A549 (cell line): ENCODE measurements around the gene TGFBR2. TPM values are rescaled to one million over a fixed set of nuclear protein-coding genes. Genes with fewer than 3 reads are reported as not detected.

ENCODE experiments used
- ATAC-seq, 2 experiments: fragments of 200-7000 bp in 1 of 2; fragments of >200 bp in 1 of 2; cut with Nextera tagmentation in 1 of 2; cut with Tn5 transposase in 1 of 2; 3 replicates each; pipeline versions ENCODE4 v1.8.0 to v1.9.1; 2018 to 2020; ENCODE audit warnings: mild to moderate bottlenecking in 1 of 2, moderate library complexity in 1 of 2
- CTCF ChIA-PET: fragments of 300-600 bp; sonication (Branson Sonifier 250); formaldehyde crosslinking; extraction: SDS; loops from one replicate; lab custom pipeline; 2021; ENCODE audit warnings: antibody characterized with exemption, inconsistent platforms; lab: Yijun Ruan, JAX
- POLR2A ChIA-PET: fragments of 350-600 bp; formaldehyde crosslinking; extraction: SDS; loops from one replicate; lab custom pipeline; 2021; ENCODE audit warnings: antibody characterized with exemption, inconsistent platforms; lab: Yijun Ruan, JAX
- DNase-seq, 2 experiments: peaks; one replicate each; pipeline versions ENCODE4 v3.0.0 to v3.0.0-alpha.2; 2011 to 2016; ENCODE audit warnings: low read depth in 1 of 2, low spot score in 1 of 2
- FAIRE-seq: peaks from 2 replicates; lab custom pipeline; 2011; peaks lifted over from hg19 to GRCh38; lab: Jason Lieb, UNC
- H3K27ac ChIP-seq, 2 experiments: fragments of >200 bp; sonication (Bioruptor Twin); formaldehyde crosslinking; 3 replicates each; pipeline ENCODE4 v1.5.1; 2016 to 2017
- H3K4me1 ChIP-seq: fragments of >200 bp; sonication (Bioruptor Twin); formaldehyde crosslinking; 3 replicates; pipeline ENCODE4 v1.6.1; 2016
- H3K4me2 ChIP-seq: fragments of >200 bp; sonication (Bioruptor Twin); formaldehyde crosslinking; 3 replicates; pipeline ENCODE4 v1.6.1; 2016
- H3K4me3 ChIP-seq: fragments of >200 bp; sonication (Bioruptor Twin); formaldehyde crosslinking; 3 replicates; pipeline ENCODE4 v1.5.1; 2016
- H3K9me3 ChIP-seq: fragments of >200 bp; sonication (Bioruptor Twin); formaldehyde crosslinking; 3 replicates; pipeline ENCODE4 v1.6.1; 2016
- BCL3 ChIP-seq: fragments of >200 bp; sonication (Bioruptor Twin); formaldehyde crosslinking; IDR thresholded peaks from 3 replicates; pipeline ENCODE4 v1.6.1; 2016
- BHLHE40 ChIP-seq: IDR thresholded peaks from 2 replicates; pipeline ENCODE4 v1.6.1; 2012; ENCODE audit warnings: low read depth, low read length, inconsistent platforms
- CBX2 ChIP-seq: fragments of 200-600 bp; sonication (generic); IDR thresholded peaks from 2 replicates; pipeline ENCODE4 v1.6.1; 2016; ENCODE audit warnings: low read depth, mild to moderate bottlenecking, borderline replicate concordance
- CBX8 ChIP-seq: fragments of 200-600 bp; sonication (generic); IDR thresholded peaks from 2 replicates; pipeline ENCODE4 v1.6.1; 2016
- CEBPB ChIP-seq, 2 experiments: fragments of >200 bp in 1 of 2; sonication (Bioruptor Twin) in 1 of 2; formaldehyde crosslinking in 1 of 2; IDR thresholded peaks; 2 replicates each; pipeline ENCODE4 v1.6.1; 2012 to 2016
- CHD4 ChIP-seq: fragments of 200-600 bp; sonication (generic); IDR thresholded peaks from 2 replicates; pipeline ENCODE4 v1.6.1; 2016; ENCODE audit warnings: antibody characterized with exemption, mild to moderate bottlenecking, borderline replicate concordance
- EHF ChIP-seq: fragments of 250-450 bp; sonication (Bioruptor Pico); IDR thresholded peaks from 2 replicates; pipeline ENCODE4 v1.5.0; 2020; ENCODE audit warnings: mild to moderate bottlenecking
- EP300 ChIP-seq, 2 experiments: fragments of >200 bp; sonication (Bioruptor Twin); formaldehyde crosslinking; IDR thresholded peaks; 2 replicates in 1 of 2; 3 replicates in 1 of 2; pipeline ENCODE4 v1.6.1; 2016 to 2017
- FOSL2 ChIP-seq, 2 experiments: fragments of 450-650 bp in 1 of 2; fragments of >200 bp in 1 of 2; sonication (Bioruptor Twin) in 1 of 2; formaldehyde crosslinking; IDR thresholded peaks; 2 replicates each; pipeline versions ENCODE4 v1.5.0 to v1.6.1; 2016 to 2020; ENCODE audit warnings: mild to moderate bottlenecking in 1 of 2, moderate library complexity in 1 of 2
- GATA3 ChIP-seq: IDR thresholded peaks from 2 replicates; pipeline ENCODE4 v1.6.1; 2012; ENCODE audit warnings: borderline replicate concordance
- HOXA7 ChIP-seq: fragments of 250-450 bp; sonication (Bioruptor Pico); IDR thresholded peaks from 2 replicates; pipeline ENCODE4 v1.5.0; 2020; ENCODE audit warnings: mild to moderate bottlenecking, moderate library complexity
- HOXB5 ChIP-seq: fragments of 250-450 bp; sonication (Bioruptor Pico); IDR thresholded peaks from 2 replicates; pipeline ENCODE4 v1.5.0; 2020; ENCODE audit warnings: mild to moderate bottlenecking, moderate library complexity
- KDM1A ChIP-seq: fragments of 200-600 bp; sonication (generic); IDR thresholded peaks from 2 replicates; pipeline ENCODE4 v1.6.1; 2016; ENCODE audit warnings: low read depth, mild to moderate bottlenecking
- KDM5A ChIP-seq: fragments of 200-600 bp; sonication (generic); IDR thresholded peaks from 2 replicates; pipeline ENCODE4 v1.6.1; 2016; ENCODE audit warnings: antibody characterized with exemption, mild to moderate bottlenecking
- MAFK ChIP-seq: fragments of 450-650 bp; IDR thresholded peaks from 2 replicates; pipeline ENCODE4 v1.6.1; 2014; ENCODE audit not compliant: partially characterized antibody
- POLR2A ChIP-seq: IDR thresholded peaks from 2 replicates; pipeline ENCODE4 v1.6.1; 2012; ENCODE audit warnings: mild to moderate bottlenecking, low read length
- RARB ChIP-seq: fragments of 250-450 bp; sonication (Bioruptor Pico); IDR thresholded peaks from 2 replicates; pipeline ENCODE4 v1.8.0; 2021; ENCODE audit warnings: mild to moderate bottlenecking, moderate library complexity
- RNF2 ChIP-seq: fragments of 200-600 bp; sonication (generic); IDR thresholded peaks from 2 replicates; pipeline ENCODE4 v1.6.1; 2016; ENCODE audit warnings: low read depth, mild to moderate bottlenecking, antibody characterized with exemption, moderate library complexity, borderline replicate concordance
- TP53 ChIP-seq: fragments of 250-450 bp; sonication (Bioruptor Pico); IDR thresholded peaks from 2 replicates; pipeline ENCODE4 v1.5.0; 2021; ENCODE audit warnings: mild to moderate bottlenecking, moderate library complexity
- ZC3H11A ChIP-seq: fragments of 450-650 bp; IDR thresholded peaks from 2 replicates; pipeline ENCODE4 v1.6.1; 2014; ENCODE audit warnings: antibody characterized with exemption, mild to moderate bottlenecking
- ZFP36 ChIP-seq: fragments of 450-650 bp; IDR thresholded peaks from 2 replicates; pipeline ENCODE4 v1.6.1; 2014; ENCODE audit warnings: borderline replicate concordance; ENCODE audit not compliant: partially characterized antibody
- ZNF302 ChIP-seq: fragments of 250-450 bp; sonication (Bioruptor Pico); IDR thresholded peaks from 2 replicates; pipeline ENCODE4 v1.9.0; 2021; ENCODE audit warnings: inconsistent platforms, mild to moderate bottlenecking, moderate library complexity
- WGBS: methylation state at CpG from one replicate; pipeline ENCODE4 v1.1.6; 2017; ENCODE audit errors: missing lambda C conversion rate; 5-methylcytosine and 5-hydroxymethylcytosine counted together
- polyA plus RNA-seq, 4 experiments: library from polyadenylated mRNA; depleted of rRNA in 3 of 4; stranded (reverse); fragments of >200 nt; fragmentation: RNase III in 1 of 4; extraction: RNeasy Plus Mini Kit Qiagen cat#74134 plus additional on column Dnase treatment in 1 of 4; gene quantifications; 2 replicates in 3 of 4; 3 replicates in 1 of 4; pipeline ENCODE4 v1.2.3, GENCODE V29; 2011 to 2017
- TF ChIP-seq, protein P1 (sequence below): fragments of 250-450 bp; sonication (Bioruptor Pico); IDR thresholded peaks from 2 replicates; pipeline ENCODE4 v1.5.0; 2020; ENCODE audit warnings: low read depth, mild to moderate bottlenecking, moderate library complexity

Gene TGFBR2
- polyA plus RNA-seq, 2 of the 4 experiments (the other 2 are of a cell fraction) = 48.5 to 97.4 TPM

GRCh38 chr3:30597131-30597768 lies 9.2 kb upstream of the TGFBR2 start (continued):
- TF ChIP-seq MAFK (no peak), CEBPB (IDR thresholded peaks at IDR 0.05) (peak; percentile 100)
- TF ChIP-seq, all 56 proteins: peak for 15

- H3K9me3 ChIP-seq = peaks cover 11% of the 10 kb centered on the region
- H3K4me3 ChIP-seq = no peak overlapping the region
- CTCF ChIA-PET = interaction anchor here (1.6 kb wide), 1 partner anchor 95 kb away, joined by 3 read pairs; no protein-coding TSS in a partner anchor
- peak; percentile 57 to 60 for ATAC-seq
- no peak for DNase-seq
- peak overlapping the region; percentile 64 for H3K4me2 ChIP-seq
- FAIRE-seq = no peak
- no peak for TF ChIP-seq FOSL2 (IDR thresholded peaks at IDR 0.05)
- no peak for TF ChIP-seq FOSL2 (CRISPR knock-in tag; IDR thresholded peaks at IDR 0.05)
- TF ChIP-seq EHF (CRISPR knock-in tag) = 0 out of 2 replicates have a peak, but pooled peaks have one; percentile 17
- POLR2A ChIA-PET = interaction anchor here (0.7 to 2.4 kb wide), 2 partner anchors 8 to 36 kb away, joined by 3 to 9 read pairs; partner anchors contain the start of gene TGFBR2
- H3K27ac ChIP-seq = peak overlapping the region; percentile 84 to 89
- H3K4me1 ChIP-seq = peaks cover 34% of the 10 kb centered on the region
Measured at GRCh38 chr3:30597769-30598134, 8.6 kb upstream of the TGFBR2 start.

DNA sequence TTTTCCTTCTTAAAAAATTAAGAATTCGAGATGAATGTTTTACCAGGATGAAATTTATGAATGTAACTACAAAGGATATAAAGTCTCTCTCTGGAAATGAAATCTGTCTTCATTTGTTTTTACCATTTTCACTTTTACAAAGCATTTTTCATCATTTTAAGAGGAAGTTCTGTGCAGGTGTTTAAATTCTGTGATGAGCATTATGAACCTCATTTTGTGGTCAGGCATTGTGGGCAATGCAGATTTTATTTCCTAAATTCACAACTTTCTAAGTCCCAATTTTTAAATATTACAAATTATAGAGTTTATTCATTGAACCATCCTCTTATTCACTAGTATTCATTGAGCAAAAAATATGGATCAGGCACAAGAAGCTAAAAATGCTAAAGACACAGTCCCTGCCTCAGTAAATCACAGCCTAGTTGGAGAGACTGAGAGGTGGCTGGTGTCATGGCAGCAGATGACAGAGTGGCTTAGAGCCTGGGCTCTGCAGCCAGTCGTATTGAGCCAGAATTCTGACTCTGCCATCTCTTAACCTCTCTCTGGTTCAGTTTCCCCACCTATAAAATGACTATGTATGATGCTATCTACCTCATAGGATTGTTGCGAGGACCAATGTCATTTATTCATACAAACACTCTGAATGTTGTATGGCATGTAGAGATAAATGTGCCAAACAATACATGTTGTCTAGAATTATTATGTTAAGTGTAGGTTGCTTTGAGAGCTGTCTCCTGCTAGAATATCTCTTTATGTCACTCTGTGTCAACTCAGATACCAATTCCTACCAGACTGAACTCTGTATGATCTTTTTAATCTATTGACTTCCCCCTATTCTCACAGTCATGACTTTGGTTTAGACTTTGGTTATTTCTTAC lies 7.5 kb upstream of the TGFBR2 start:
- TF ChIP-seq KDM5A = no peak
- TF ChIP-seq HOXA7 = no peak
- TF ChIP-seq ZC3H11A = no peak
- TF ChIP-seq ZNF302 (CRISPR knock-in tag) = no peak
- no peak for TF ChIP-seq GATA3
- TF ChIP-seq CBX2 = no peak
- no peak for TF ChIP-seq CBX8
- no peak for TF ChIP-seq HOXB5
- TF ChIP-seq TP53 (CRISPR knock-in tag) = no peak
- TF ChIP-seq KDM1A = no peak
- TF ChIP-seq POLR2A = no peak
- TF ChIP-seq EP300 (IDR thresholded peaks at IDR 0.05) = no peak
- TF ChIP-seq CHD4 = no peak
- TF ChIP-seq ZFP36 = no peak
- no peak for TF ChIP-seq BHLHE40
- no peak for TF ChIP-seq RARB
- TF ChIP-seq, all 56 proteins: peak for 0
- peaks cover 11% of the 10 kb centered on the region for H3K9me3 ChIP-seq
- POLR2A ChIA-PET = interaction anchor here (2.4 kb wide), 1 partner anchor 7 kb away, joined by 9 read pairs; the partner anchor contains the start of gene TGFBR2
- peaks cover 37% of the 10 kb centered on the region for H3K4me1 ChIP-seq
- H3K4me3 ChIP-seq = no peak overlapping the region
- ATAC-seq = no peak
- H3K4me2 ChIP-seq = peak overlapping the region; percentile 64; the same call in 2 of the 3 replicates
- peak overlapping the region; percentile 82 to 84 for H3K27ac ChIP-seq
- 89% methylated on average over 3 of the region's 3 CpGs for WGBS
- CTCF ChIA-PET = interaction anchor here (0.6 to 1.9 kb wide), 3 partner anchors 94 to 464 kb away, joined by 3 to 7 read pairs (median 3); no protein-coding TSS in a partner anchor
- DNase-seq = no peak
- peak; percentile 46 for FAIRE-seq

- ATAC-seq = no peak
- CTCF ChIA-PET = interaction anchor here (0.9 to 1.9 kb wide), 3 partner anchors 40 to 401 kb away, joined by 3 to 7 read pairs (median 4); no protein-coding TSS in a partner anchor
- TF ChIP-seq MAFK (no peak), BCL3 (no peak), RNF2 (no peak)
- TF ChIP-seq, protein P1, sequence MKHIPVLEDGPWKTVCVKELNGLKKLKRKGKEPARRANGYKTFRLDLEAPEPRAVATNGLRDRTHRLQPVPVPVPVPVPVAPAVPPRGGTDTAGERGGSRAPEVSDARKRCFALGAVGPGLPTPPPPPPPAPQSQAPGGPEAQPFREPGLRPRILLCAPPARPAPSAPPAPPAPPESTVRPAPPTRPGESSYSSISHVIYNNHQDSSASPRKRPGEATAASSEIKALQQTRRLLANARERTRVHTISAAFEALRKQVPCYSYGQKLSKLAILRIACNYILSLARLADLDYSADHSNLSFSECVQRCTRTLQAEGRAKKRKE (CRISPR knock-in tag) = no peak
- POLR2A ChIA-PET = no interaction called here
- Histone ChIP-seq H3K4me2 (no peak overlapping the region), H3K4me1 (peaks cover 46% of the 10 kb centered on the region), H3K9me3 (no peaks in the 10 kb centered on the region; the same call in 2 of the 3 replicates), H3K4me3 (no peak overlapping the region), H3K27ac (peak overlapping the region; percentile 20 to 47; a peak in 5 of 6 replicates)
- FAIRE-seq = no peak
- whole genome bisulfite sequencing = 93% methylated on average over 2 of the region's 2 CpGs
- no peak for DNase-seq
Measured at GRCh38 chr3:30600572-30600971, 5.8 kb upstream of the TGFBR2 start.
